GM18951 (cell line): ENCODE data around the gene PIGS.

ENCODE experiments used
- POLR2A ChIP-seq: IDR thresholded peaks from 4 replicates; pipeline ENCODE4 v1.6.1; 2011; ENCODE audit warnings: mild to moderate bottlenecking; ENCODE audit not compliant: insufficient read length, insufficient read depth; ENCODE audit errors: extremely low read depth
- in situ Hi-C: fragments of 300-500 bp; cut with MboI; formaldehyde crosslinking; loops from one replicate; pipeline ENCODE4 v1.12.0; 2022; ENCODE audit warnings: low sequenced_read_pairs, mixed read lengths, inconsistent platforms; ENCODE audit not compliant: unreplicated experiment

The PIGS gene

DNA sequence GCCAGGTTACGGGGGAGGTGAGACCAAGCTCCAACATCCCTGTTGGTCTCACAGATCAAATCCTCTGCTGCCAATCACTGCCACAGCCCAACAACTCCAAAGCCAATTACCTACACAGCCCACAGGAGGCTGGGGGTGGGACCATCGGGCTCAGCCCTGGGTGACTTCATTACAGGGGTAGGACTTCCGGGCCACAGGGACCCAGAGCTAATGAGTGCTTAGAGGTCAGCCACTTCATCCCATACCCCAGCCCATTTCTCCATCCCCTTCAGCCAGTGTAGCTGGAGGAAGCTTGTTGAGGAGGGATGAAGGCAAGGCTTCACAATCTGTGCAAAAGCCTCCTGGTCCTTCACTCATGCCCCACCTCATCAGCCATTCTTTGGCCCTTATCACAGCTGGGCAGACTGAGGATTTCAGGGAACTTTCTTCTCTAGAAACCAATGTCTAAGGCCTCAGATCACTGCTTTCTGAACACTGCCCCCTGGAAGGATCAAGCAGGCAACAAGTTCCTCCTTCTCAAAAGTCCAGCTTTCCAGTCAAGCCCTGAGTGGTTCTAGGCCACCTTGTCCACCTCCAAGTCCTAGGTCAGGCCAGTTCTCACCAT lies 59.4 kb downstream of the PIGS start:
- in situ Hi-C loops: no loop called here
- TF ChIP-seq POLR2A: no peak

DNA sequence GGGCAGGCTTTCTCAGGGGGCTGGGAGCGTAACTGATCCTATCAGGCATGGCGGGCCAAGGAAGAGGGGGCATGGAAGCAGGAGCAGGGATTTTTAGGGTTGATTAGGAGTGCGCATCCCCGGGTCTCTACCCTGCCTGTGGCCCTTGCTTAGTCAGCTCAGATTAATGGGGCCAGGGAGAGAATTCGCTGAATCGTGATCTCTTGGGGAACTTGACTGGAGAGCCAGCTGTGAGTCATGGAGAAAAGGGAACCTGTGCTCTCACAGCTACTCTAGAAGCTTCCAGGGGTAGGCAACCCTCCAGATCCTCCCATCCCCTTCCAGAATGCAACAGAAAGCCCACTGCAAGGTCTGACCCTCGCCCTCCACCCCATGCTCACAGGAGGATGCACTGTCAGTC lies 61.5 kb downstream of the PIGS start:
- in situ Hi-C loops: no loop called here
- TF ChIP-seq POLR2A: no peak

DNA sequence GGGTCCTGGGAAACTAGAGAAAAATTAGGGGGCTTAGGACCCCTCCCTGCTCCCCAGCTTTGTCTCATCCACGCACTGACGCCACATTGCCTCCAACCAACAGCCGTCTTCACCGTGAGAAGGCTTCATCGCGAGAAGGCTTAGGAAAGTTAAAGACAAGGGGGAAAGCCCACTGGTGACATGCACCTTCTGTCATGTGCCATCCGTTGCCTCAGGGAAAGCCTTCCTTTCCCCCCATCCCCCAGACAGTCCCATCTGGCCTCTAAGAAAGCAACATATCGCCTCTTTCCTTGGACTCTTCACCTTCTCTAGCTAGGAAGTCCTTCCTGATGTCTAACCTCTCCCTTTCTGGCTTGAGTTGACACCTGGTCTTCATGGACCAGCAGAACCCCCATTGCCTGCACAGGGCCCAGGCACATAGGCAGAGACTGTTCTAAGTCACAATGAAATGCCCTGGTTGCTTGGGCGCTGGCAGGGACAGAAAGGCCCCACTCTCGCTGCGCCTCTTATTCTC lies 63.1 kb downstream of the PIGS start:
- TF ChIP-seq POLR2A: no peak
- in situ Hi-C loops: no loop called here

DNA sequence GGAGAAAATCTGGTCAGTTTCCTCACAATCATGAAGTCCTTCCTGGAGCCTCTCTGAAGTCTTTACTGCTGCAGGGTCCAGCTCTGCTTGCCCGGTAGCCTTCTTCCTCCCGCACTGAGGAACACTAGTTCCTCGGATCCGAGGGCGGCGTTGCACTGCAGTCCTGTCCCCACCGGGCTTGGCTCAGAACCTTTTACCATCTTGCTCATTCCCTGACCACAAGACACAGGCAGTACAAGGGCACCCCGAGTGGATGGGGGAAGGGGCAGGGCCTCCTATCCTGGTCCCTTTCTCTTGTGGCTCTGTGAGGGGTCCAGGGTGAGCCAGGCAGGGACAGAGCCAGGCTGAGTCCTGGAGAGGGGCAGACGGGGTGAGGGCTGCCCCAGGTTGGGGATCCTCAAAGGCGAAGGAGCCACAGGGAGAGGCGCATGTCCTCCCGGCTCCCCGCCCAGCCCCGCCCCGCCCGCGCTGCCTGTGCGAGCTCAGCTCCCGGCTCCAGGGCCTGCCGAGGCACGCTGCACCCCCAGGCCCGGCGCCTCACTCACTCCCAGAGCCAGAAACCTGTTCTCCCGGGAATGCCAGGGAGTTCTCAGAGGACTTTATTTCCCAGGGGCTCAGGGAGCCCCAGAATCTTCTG lies 63.6 kb downstream of the PIGS start:
- no peak for TF ChIP-seq POLR2A
- in situ Hi-C loops: no loop called here

DNA sequence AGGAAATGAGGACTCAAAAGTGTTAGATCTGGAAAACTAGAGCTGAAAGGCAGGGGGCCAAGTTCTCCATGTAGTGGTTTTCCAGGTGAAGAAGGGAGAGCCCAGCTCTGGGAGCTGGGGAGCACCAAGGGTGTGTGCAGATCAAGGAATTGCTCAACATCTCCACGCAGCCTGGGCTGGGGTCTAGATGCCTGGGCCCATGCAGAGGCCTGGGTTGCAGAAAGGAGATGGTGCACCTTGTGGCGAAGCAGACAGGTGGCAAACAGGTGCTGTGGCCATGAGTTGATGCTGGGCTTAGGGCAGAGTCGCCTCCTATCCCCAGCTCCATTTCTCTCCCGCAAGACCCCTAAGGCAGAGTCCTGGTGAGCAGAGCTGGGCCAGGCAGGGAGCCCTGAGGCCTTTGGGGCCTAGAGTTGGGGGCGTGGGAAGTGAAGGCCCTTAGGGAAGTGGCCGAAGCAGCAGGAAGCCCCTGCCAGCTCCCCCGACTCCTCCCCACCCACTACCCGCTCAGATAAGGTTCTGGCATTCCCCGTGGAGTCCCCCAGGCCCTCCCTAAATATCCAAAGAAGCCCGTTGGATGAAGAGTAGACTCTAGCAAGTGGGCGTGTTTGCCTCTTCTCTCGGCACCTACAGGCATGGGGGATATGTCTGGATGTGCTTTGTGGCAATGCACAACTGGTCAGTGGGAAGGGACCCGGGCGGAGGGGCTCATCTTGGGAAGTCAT lies 64.4 kb downstream of the PIGS start:
- no peak for TF ChIP-seq POLR2A
- in situ Hi-C loops: no loop called here

DNA sequence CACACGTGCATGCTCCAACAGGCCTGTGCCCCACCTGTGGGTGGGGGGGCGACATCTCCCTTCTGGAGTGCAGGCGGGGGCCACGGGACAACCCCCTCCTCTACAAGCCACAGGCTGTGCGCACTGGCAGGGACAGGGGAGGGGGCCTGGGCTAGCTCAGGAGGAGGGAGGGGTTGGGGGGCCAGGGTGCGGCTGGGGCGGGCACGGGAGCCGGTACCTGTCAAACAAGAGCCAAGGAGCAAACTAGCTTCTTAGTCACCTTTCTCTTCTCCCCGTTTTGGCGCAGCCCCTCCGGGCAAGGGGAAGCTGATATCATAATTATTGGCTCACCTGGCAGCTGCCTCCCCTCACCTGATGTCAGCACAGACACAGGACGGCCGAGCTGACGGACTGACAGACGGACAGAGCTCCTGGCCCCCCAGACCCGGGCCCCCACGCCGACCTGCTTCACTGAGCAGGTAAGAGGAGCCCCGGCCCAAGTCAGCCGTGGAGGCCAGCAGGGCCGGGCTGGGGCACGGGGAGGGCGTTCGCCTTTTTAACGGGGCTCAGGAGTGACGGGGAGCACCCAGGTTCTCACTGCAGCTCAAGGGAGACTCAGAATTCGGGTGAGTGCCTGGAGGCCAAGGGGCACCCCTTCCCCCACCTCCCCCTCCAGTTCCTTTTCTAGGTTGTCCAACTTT lies 65.2 kb downstream of the PIGS start, which contains the start of gene FOXN1:
Gene FOXN1, plus strand, starts transcription at position 363 of the 680 bp plus-strand sequence. CDS start 17,622 bp downstream, outside the sequence.
- in situ Hi-C loops: no loop called here
- no peak for TF ChIP-seq POLR2A

DNA sequence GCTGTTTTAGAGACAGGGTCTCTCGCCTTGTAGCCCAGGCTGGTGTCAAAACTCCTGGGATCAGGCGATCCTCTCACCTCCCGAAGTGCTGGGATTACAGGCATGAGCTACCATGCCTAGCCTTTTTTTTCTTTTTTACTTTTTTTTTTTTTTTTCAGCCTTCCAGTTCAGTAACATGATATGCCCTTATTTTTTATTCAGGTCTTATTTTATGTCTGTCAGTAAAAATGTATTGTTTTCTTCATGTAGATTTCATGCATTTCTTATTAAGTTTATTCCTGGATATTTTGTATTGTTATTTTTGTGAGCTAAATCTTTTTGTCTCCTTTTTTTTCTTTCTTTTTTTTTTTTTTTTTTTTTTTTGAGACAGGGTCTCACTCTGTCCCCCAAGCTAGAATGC lies 67.9 kb downstream of the PIGS start:
- no peak for TF ChIP-seq POLR2A
- in situ Hi-C loops: loop anchor here (5.0 kb wide), 1 partner anchor 34 kb away; no protein-coding TSS in a partner anchor
